Measurements from ENCODE around the gene DGKI.

DNA sequence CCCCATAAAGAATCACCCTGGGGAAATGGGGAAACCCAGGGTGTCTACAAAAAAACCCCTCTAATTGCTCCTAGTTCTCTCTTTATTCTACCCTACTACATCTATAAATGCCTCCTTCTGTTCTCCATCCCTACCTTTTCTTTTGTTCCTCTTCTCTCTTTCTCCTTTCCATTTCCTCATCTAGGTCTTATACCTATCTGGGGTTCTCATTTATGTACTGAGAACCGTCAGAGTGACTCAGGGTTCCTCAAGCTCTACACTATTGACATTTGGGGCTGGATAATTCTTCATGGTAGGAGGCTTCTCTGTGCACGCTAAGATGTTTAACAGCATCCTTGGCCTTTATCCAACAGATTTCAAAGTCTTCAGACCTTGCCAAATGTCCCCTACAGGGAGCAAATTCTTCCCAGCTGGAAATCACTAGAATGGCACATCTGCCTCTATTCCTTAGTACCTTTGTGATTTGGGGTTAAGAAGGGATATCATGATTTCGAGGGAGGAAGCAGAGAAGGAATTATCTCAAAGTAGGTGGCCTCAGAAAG, 365.9 kb downstream of the DGKI start:
- TF ChIP-seq, protein P1, sequence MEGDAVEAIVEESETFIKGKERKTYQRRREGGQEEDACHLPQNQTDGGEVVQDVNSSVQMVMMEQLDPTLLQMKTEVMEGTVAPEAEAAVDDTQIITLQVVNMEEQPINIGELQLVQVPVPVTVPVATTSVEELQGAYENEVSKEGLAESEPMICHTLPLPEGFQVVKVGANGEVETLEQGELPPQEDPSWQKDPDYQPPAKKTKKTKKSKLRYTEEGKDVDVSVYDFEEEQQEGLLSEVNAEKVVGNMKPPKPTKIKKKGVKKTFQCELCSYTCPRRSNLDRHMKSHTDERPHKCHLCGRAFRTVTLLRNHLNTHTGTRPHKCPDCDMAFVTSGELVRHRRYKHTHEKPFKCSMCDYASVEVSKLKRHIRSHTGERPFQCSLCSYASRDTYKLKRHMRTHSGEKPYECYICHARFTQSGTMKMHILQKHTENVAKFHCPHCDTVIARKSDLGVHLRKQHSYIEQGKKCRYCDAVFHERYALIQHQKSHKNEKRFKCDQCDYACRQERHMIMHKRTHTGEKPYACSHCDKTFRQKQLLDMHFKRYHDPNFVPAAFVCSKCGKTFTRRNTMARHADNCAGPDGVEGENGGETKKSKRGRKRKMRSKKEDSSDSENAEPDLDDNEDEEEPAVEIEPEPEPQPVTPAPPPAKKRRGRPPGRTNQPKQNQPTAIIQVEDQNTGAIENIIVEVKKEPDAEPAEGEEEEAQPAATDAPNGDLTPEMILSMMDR (conservative IDR thresholded peaks at IDR 0.05): no peak
- TF ChIP-seq EZH2 (IDR thresholded peaks at IDR 0.05; ENCODE audit: low read depth): no peak
